Raji (cell line): ENCODE measurements around the gene SLC10A3.

Source experiments
- POLR2A ChIP-seq: IDR thresholded peaks from 2 replicates; pipeline ENCODE4 v1.6.1; 2011; ENCODE audit warnings: low read depth, low read length, control low read depth; ENCODE audit not compliant: insufficient read depth

SLC10A3 gene, protein sequence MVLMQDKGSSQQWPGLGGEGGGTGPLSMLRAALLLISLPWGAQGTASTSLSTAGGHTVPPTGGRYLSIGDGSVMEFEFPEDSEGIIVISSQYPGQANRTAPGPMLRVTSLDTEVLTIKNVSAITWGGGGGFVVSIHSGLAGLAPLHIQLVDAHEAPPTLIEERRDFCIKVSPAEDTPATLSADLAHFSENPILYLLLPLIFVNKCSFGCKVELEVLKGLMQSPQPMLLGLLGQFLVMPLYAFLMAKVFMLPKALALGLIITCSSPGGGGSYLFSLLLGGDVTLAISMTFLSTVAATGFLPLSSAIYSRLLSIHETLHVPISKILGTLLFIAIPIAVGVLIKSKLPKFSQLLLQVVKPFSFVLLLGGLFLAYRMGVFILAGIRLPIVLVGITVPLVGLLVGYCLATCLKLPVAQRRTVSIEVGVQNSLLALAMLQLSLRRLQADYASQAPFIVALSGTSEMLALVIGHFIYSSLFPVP

DNA sequence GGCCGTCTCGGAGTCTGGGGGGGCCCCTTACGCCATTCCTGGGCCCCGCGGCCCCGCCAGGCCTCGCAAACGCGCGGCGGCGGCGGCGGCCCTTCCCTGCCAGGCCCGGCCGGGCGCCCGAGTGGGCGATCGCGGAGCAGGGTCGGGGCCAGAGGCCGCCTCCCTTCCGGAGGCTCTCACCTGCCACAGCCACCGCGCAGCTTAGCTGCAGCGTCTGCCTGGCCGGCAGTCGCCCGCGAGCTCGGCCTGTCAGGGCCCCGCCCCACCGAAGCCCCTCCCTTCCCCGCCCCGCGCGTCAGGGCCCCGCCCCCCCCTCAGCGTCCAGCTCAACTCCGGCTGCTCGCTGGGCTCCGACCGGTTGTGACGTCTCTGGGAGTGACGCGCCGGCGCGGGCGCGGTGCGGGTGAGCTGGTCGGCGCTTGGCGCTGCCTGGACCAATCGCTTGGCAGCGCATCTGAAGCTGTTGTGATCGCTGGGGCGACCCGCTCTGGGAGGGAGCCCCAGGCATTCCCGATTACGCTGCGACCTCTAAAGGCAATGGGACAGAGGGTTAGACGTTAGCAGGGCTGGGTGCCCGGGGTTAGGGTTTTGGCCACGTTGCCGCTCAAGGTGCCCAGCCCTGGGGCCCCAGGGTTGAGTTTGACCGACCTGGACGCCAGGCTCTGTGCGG lies at the start of gene SLC10A3:
SLC10A3 (minus strand) TSS at position 216 of the 670 bp plus-strand sequence. CDS start 1,689 bp downstream, outside the sequence.
- TF ChIP-seq POLR2A: peak; percentile 85

DNA sequence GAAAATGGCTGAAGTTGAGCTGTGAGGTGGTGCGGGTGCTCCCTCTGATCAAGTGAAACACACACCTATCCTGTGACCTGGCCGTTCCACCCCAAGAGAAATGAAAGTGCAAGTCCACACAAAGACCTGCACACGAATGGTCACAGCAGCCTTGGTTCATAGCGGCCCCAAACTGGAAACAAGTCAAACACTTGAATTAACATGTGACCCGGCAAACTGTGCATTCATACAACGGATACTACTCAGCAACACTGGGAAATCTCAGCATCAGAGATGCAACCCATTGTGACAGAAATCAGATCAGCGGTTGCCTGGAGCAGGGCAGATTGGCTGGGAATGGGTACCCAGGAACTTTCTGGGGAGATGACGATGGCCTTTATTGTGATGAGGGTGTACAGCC lies 48.6 kb upstream of the SLC10A3 start:
- no peak for TF ChIP-seq POLR2A

DNA sequence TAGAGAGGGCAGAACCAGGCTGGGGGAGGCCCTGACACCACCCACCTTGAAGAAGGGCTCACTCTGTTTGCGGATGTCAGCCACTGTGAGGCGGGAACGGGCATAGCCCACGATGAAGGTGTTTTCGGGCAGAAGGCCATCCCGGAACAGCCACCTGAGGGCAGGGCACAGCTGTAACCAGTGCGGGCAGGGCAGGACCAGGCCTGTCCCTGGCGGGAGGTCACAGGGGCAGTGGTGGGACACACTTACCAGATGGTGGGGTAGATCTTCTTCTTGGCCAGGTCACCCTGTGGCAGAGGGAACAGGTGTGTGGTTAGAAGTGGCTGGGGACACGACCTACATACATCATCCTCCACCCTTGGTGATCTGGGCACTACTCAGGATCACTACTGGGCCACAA lies 45.5 kb upstream of the SLC10A3 start:
- no peak for TF ChIP-seq POLR2A

DNA sequence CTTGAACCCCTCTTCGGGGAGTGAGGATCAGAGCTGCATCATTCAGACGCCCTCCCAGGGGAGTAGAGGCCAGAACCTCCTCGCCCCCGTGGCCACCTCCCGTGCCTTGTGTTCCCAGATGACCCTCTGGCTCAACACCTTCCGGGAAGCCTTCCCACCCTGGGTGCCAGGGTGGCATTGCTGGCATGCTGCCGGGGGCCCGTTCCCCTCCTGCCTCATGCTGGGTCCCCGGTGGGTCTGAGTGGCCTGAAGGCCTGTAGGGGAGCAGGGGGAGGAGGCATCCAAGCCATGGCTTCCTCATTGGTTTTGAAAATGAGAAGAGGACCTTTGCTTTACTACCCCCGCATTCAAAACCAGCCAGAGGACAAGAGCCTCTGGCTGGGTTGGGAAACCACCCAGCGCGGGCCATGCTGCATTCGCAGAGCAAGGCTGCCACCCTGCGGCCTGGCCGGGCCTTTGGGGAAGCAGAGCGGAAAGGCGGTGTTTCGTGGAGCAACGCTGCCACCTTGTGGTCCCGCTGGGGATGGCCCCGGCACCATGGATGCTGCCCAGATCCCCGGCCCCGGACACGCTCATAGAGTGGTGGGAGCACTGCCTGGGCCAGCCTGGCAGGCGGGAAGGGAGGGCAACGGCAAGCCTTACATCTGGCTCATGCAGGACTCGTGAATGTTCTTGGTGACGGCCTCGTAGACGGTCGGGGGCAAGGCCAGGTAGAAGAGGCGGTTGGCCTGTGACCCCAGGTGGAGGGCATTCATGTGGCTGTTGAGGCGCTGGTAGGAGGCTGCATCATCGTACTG lies 44.3 kb upstream of the SLC10A3 start:
- TF ChIP-seq POLR2A: peak; percentile 33; the same call in 1 of the 2 replicates

DNA sequence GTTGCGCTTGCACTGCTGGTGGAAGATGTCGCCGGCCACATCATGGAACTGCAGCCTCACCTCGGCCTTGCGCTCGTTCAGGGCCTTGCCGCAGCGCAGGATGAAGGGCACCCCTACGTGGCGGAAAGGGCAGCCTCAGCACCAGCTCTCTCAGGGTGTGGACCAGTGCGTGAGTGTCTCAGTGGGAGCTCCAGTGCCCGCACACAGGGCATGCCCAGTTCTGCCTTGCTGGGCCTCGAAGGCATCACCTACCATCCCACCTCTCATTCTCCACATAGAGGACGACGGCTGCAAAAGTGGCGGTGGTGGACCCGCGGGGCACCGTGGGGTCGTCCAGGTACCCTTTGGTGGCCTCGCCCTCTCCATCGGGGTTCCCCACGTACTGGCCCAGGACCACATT lies 42.3 kb upstream of the SLC10A3 start:
- TF ChIP-seq POLR2A: no peak

DNA sequence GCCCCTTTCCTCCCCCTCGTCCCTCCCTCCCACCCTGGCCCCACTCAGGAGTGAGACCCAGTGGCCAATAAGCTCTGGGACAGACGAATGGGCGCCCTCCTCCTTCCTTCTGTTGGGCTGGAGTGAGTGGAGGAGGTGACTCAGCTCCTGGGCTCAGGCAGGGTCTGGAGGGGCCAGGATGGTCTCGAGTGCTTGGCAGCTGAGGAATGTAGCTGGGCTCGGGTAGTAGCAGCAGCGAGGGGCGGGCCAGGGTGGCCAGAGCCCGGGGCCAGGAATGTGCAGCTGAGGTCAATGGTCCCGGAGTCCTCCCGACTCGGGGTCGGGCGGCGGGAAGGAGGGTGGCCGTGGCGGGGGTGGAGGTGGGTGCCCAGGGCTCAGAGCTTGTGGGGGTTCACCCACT lies 41.2 kb upstream of the SLC10A3 start:
- no peak for TF ChIP-seq POLR2A

DNA sequence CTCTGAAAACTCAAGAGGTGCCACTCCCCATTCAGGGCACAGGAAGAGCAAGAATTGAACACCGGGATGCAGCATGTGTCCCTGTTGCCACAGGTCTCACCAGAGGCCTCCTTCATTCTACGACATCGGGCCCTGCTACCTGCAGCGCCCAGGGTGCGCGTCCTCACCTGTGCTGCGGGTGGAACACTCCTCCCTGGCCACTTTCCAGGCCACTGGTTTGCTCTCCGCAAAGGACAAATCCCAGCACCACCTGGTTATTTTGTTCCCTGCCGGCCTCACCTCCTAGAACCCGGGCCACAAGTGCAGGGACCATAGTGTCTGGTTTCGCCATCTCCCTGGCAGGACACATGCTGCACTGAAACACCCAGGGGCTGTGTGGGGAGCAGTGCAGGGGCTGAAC lies 39.9 kb upstream of the SLC10A3 start:
- no peak for TF ChIP-seq POLR2A

DNA sequence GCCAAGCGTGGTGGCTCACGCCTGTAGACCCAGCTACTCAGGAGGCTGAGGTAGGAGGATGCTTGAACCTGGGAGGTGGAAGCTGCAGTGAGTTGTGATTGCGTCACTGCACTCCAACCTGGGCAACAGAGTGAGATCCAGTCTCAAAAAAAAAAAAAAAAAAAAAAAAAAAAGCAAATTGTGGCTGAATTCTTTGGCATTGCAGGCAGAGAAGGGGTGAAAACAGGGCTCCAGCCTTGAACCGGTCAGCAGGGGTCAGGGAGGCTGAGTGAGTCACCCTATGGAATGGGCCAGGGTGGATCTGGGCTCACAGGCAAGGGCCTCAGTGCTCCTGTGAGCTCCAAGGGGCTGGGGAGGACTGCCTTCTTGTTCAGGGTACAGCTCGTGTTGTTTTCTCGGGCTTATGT lies 38.8 kb upstream of the SLC10A3 start:
- no peak for TF ChIP-seq POLR2A

DNA sequence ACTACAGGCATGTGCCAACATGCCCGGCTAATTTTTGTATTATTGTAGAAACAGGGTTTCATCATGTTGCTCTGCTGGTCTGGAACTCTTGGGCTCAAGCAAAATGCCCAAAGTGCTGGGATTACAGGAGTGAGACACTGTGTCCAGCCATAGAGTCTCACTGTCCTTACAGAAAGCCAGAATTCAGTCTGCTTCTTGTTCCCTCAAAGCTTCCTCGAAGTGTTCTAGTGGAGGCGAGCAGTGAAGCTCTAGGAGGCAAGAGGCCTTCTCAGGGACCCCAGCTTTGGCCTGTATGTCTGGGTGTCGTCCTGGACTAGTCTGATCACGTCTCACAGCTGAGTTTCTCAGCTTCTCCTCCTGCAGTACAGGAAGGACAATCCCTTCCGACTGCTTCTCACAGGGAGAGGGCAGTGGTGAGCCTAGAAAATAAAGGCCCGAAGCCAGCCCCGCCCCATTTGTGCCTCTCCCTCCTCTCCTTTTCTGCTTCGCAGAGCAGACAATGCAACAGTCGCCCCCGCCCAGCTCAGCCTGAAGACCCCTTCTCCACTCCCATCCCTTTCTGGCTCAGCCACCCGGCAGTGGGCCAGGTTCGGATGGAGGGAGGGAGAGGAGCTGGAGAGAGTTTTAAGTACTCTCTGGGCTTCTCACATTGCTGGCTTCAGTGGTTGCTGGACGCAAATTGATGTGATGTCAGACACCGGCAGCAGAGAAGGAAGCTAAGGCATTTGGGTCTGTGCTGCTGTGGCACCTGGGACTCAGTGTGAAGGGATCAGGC lies 36.7 kb upstream of the SLC10A3 start:
- TF ChIP-seq POLR2A: 0 out of 2 replicates have a peak, but pooled peaks have one; percentile 29

DNA sequence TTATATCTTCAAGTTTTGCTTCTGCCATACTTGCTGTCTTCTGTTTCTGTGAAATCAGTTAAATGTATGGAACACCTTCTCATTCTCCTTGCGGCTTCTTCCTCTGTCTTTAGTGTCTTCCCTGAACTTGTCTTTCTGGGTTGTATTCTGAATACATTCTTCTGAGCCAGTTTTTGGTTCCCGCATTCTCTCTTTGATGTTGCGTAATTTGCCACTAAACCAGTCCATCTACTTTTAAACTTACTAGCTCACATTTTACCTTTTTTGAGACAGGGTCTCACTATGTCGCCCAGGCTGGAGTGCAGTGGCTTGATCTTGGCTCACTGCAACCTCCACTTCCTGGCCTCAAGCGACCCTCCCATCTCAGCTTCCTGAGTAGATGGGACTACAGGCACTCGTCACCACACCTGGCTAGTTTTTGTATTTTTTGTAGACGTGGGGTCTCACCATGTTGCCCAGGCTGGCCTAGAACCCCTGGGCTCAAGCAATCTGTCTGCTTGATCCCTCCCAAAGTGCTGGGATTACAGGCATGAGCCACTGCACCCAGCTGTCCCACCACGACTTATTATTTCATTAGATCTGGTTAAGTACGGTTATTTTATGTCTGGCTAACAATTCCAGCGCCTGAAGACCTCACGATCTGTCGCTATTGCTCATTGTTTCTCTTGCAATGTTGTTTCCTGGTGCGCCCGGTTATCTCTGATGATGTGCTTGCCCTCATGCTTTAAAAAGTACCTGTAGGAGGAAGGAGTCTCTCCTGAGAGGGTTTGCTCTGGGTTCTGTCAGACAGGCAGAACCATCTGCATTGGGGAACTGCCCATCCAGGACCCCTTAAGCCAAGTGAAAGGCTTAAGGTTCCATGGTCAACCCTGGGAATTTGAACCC lies 35.4 kb upstream of the SLC10A3 start:
- no peak for TF ChIP-seq POLR2A

DNA sequence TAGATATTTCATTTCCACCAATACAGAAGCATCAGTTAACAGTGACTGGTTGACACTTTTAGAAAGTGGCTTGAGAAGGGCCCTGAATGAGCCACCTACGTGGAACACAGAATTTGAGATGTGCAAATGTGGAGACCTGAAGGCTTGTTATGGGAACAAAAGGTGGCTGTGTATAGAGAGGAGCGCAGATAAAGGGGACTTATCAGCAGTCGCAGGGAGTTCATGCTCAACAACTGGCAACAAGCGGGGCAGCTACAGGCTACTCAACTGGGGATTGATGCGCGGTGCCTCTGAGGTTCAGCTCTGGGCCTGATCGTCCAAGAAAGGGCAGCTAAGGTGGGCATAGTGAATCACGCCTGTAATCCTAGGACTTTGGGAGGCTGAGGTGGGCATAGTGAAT lies 29.0 kb upstream of the SLC10A3 start:
- no peak for TF ChIP-seq POLR2A

DNA sequence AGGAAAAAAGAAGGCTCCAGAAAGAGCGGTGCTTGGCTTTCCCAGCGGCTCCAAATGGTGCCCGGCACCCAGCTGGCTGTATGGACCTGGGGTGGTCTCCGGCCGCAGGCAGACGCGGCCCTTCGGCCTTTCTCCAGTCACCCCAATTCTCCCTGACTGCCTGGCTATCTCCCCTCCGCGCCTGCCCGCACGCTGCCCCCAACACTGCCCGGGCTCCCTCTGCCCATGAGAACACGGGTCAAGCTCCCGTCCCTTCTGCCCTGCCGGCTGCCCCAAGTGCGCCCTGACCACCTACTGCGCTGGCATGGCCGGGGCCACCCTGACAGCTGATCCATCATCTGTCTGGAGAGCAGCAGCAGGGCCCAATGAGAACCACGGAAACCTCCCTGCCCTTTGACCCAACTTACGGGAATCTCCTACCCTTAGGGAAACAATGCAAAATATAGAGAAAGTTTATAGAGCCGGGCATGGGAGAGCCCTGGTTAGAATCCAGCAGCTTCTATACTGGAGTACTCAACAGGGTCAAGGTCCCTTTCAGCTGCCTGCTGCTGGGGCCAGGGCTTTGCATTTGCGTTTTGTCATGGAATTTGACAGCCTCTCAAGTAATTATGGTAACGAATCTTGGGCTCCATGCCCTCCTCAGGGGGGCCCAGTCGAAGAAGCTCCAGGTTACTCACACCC lies 26.8 kb upstream of the SLC10A3 start:
- no peak for TF ChIP-seq POLR2A

DNA sequence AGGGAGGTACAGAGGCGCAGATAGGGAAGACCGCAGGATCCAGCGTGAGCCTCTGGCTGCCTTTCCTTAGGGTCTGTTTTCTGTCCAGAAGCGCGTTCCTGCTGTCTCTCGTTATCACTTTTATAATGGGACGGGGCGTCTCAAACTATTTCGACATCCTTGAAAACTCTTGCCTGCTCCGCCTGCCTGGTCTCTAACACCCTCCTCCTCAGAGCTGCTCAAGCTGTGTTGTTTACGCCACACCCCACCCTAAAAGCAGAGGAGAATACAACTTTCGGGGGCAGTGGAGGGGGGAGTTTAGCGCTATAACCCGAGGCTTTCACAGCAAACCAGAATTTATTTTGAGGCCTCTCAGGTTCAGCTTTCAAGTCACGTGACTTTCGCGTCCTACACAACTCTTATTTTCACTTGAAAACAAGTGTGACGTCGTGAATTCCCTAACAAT lies 26.2 kb upstream of the SLC10A3 start:
- TF ChIP-seq POLR2A: no peak
